HepG2 (cell line): ENCODE data around the gene MYO5B. TPM values are rescaled to one million over a fixed set of nuclear protein-coding genes. Genes with fewer than 3 reads are reported as not detected.

Experiments used
- ARID2 ChIP-seq: sonication (generic); formaldehyde crosslinking; IDR thresholded peaks from 2 replicates; pipeline ENCODE4 v1.8.1; 2022; ENCODE audit warnings: mild to moderate bottlenecking, missing genetic modification reagents, borderline replicate concordance
- FOSL2 ChIP-seq: sonication (generic); formaldehyde crosslinking; IDR thresholded peaks from 2 replicates; pipeline ENCODE4 v1.4.0; 2020; ENCODE audit warnings: missing genetic modification reagents
- HNRNPLL ChIP-seq: fragments of 200-400 bp; formaldehyde crosslinking; IDR thresholded peaks from 2 replicates; pipeline ENCODE4 v1.6.1; 2017; ENCODE audit warnings: mild to moderate bottlenecking, low read depth, low read length; ENCODE audit not compliant: poor library complexity, severe bottlenecking
- HOXA3 ChIP-seq: sonication (generic); formaldehyde crosslinking; IDR thresholded peaks from 2 replicates; pipeline ENCODE4 v1.5.0; 2020; ENCODE audit warnings: missing genetic modification reagents
- MLLT10 ChIP-seq: sonication (generic); formaldehyde crosslinking; IDR thresholded peaks from 2 replicates; pipeline ENCODE4 v1.4.0; 2020; ENCODE audit warnings: missing genetic modification reagents
- SMAD1 ChIP-seq: sonication (generic); formaldehyde crosslinking; IDR thresholded peaks from 2 replicates; pipeline ENCODE4 v1.4.0; 2020; ENCODE audit warnings: missing genetic modification reagents, low read depth, mild to moderate bottlenecking, borderline replicate concordance
- TAF15 ChIP-seq: fragments of 200-400 bp; formaldehyde crosslinking; IDR thresholded peaks from one replicate; pipeline ENCODE4 v1.6.1; 2018; ENCODE audit warnings: mild to moderate bottlenecking, low read depth, low read length; ENCODE audit not compliant: poor library complexity, severe bottlenecking
- ZBTB3 ChIP-seq: sonication (generic); formaldehyde crosslinking; IDR thresholded peaks from 2 replicates; pipeline ENCODE4 v1.4.0; 2020; ENCODE audit warnings: low read depth, mild to moderate bottlenecking, moderate library complexity, missing genetic modification reagents, borderline replicate concordance
- ZFP36 ChIP-seq: fragments of 150-350 bp; IDR thresholded peaks from 2 replicates; pipeline ENCODE4 v1.6.1; 2018; ENCODE audit warnings: borderline replicate concordance, low read length, low read depth; ENCODE audit not compliant: partially characterized antibody
- ZNF12 ChIP-seq: sonication (generic); formaldehyde crosslinking; IDR thresholded peaks from 2 replicates; pipeline ENCODE4 v1.5.0; 2020; ENCODE audit warnings: missing genetic modification reagents
- ZNF20 ChIP-seq: sonication (generic); formaldehyde crosslinking; IDR thresholded peaks from 2 replicates; pipeline ENCODE4 v1.4.0; 2020; ENCODE audit warnings: mild to moderate bottlenecking, moderate library complexity, missing genetic modification reagents
- ZNF674 ChIP-seq: sonication (generic); formaldehyde crosslinking; IDR thresholded peaks from 2 replicates; pipeline ENCODE4 v1.5.0; 2020; ENCODE audit warnings: low read depth, mild to moderate bottlenecking, missing genetic modification reagents
- ZNF737 ChIP-seq: sonication (generic); formaldehyde crosslinking; IDR thresholded peaks from 2 replicates; pipeline ENCODE4 v1.5.0; 2020; ENCODE audit warnings: missing genetic modification reagents, mild to moderate bottlenecking, borderline replicate concordance
- ZNF740 ChIP-seq: sonication (generic); formaldehyde crosslinking; IDR thresholded peaks from 2 replicates; pipeline ENCODE4 v1.4.0; 2020; ENCODE audit warnings: missing genetic modification reagents
- ZNF746 ChIP-seq: sonication (generic); formaldehyde crosslinking; IDR thresholded peaks from 2 replicates; pipeline ENCODE4 v1.8.0; 2022; ENCODE audit warnings: mild to moderate bottlenecking, missing genetic modification reagents
- ZNF839 ChIP-seq: sonication (generic); formaldehyde crosslinking; IDR thresholded peaks from 2 replicates; pipeline ENCODE4 v1.4.0; 2020; ENCODE audit warnings: missing genetic modification reagents, mild to moderate bottlenecking, borderline replicate concordance
- polyA plus RNA-seq, 8 experiments: library from polyadenylated mRNA; depleted of rRNA in 3 of 8; stranded (reverse) in 7 of 8; unstranded in 1 of 8; fragments of >200 nt; fragmentation: Illumina TruSeq in 4 of 8; extraction: Trizol in 4 of 8; gene quantifications; 2 replicates each; pipeline versions ENCODE4 v1.2.1 to v1.2.3, GENCODE V29; 2011 to 2016; ENCODE audit warnings: low read depth in 4 of 8, missing spikeins in 1 of 8, mixed read lengths in 1 of 8; ENCODE audit not compliant: insufficient read depth in 1 of 8
- total RNA-seq, 5 experiments: library from RNA; depleted of rRNA; stranded (reverse); fragments of >200 nt; fragmentation: Illumina TruSeq; extraction: Trizol; gene quantifications; 2 replicates each; pipeline ENCODE4 v1.2.3, GENCODE V29; 2016; ENCODE audit warnings: low read depth in 1 of 5
- TF ChIP-seq, protein P1 (sequence below): sonication (generic); formaldehyde crosslinking; IDR thresholded peaks from 2 replicates; pipeline ENCODE4 v1.4.0; 2020; ENCODE audit warnings: missing genetic modification reagents
- TF ChIP-seq, protein P2 (sequence below): IDR thresholded peaks from 2 replicates; pipeline ENCODE4 v1.6.1; 2016
- TF ChIP-seq, protein P3 (sequence below): IDR thresholded peaks from 2 replicates; pipeline ENCODE4 v1.6.1; 2012; ENCODE audit warnings: inconsistent platforms
- TF ChIP-seq, protein P4 (sequence below): sonication (generic); formaldehyde crosslinking; IDR thresholded peaks from 2 replicates; pipeline ENCODE4 v1.8.0; 2022; ENCODE audit warnings: low read depth, missing genetic modification reagents

The MYO5B gene
- total and polyA plus RNA-seq, 2 of the 13 experiments (the other 11 are each of a cell fraction or from before 2014, with no cell fraction given): 13.1 to 24.0 TPM

GRCh38 chr18:49813319-49814146 is 381.4 kb downstream of the MYO5B start, which contains the start of gene ACAA2 (continued):
- 0 out of 2 replicates have a peak, but pooled peaks have one; percentile 22 for TF ChIP-seq ZNF20 (CRISPR knock-in tag)
- no peak for TF ChIP-seq ZNF746 (CRISPR knock-in tag)
- TF ChIP-seq HOXA3 (CRISPR knock-in tag): peak; percentile 44; the same call in 1 of the 2 replicates
- TF ChIP-seq, protein P1, sequence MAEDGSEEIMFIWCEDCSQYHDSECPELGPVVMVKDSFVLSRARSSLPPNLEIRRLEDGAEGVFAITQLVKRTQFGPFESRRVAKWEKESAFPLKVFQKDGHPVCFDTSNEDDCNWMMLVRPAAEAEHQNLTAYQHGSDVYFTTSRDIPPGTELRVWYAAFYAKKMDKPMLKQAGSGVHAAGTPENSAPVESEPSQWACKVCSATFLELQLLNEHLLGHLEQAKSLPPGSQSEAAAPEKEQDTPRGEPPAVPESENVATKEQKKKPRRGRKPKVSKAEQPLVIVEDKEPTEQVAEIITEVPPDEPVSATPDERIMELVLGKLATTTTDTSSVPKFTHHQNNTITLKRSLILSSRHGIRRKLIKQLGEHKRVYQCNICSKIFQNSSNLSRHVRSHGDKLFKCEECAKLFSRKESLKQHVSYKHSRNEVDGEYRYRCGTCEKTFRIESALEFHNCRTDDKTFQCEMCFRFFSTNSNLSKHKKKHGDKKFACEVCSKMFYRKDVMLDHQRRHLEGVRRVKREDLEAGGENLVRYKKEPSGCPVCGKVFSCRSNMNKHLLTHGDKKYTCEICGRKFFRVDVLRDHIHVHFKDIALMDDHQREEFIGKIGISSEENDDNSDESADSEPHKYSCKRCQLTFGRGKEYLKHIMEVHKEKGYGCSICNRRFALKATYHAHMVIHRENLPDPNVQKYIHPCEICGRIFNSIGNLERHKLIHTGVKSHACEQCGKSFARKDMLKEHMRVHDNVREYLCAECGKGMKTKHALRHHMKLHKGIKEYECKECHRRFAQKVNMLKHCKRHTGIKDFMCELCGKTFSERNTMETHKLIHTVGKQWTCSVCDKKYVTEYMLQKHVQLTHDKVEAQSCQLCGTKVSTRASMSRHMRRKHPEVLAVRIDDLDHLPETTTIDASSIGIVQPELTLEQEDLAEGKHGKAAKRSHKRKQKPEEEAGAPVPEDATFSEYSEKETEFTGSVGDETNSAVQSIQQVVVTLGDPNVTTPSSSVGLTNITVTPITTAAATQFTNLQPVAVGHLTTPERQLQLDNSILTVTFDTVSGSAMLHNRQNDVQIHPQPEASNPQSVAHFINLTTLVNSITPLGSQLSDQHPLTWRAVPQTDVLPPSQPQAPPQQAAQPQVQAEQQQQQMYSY (CRISPR knock-in tag): no peak
- TF ChIP-seq, protein P2, sequence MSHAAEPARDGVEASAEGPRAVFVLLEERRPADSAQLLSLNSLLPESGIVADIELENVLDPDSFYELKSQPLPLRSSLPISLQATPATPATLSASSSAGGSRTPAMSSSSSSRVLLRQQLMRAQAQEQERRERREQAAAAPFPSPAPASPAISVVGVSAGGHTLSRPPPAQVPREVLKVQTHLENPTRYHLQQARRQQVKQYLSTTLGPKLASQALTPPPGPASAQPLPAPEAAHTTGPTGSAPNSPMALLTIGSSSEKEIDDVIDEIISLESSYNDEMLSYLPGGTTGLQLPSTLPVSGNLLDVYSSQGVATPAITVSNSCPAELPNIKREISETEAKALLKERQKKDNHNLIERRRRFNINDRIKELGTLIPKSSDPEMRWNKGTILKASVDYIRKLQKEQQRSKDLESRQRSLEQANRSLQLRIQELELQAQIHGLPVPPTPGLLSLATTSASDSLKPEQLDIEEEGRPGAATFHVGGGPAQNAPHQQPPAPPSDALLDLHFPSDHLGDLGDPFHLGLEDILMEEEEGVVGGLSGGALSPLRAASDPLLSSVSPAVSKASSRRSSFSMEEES: 0 out of 2 replicates have a peak, but pooled peaks have one; percentile 0
- TF ChIP-seq, protein P3, sequence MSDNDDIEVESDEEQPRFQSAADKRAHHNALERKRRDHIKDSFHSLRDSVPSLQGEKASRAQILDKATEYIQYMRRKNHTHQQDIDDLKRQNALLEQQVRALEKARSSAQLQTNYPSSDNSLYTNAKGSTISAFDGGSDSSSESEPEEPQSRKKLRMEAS: 0 out of 2 replicates have a peak, but pooled peaks have one; percentile 18
- TF ChIP-seq, protein P4, sequence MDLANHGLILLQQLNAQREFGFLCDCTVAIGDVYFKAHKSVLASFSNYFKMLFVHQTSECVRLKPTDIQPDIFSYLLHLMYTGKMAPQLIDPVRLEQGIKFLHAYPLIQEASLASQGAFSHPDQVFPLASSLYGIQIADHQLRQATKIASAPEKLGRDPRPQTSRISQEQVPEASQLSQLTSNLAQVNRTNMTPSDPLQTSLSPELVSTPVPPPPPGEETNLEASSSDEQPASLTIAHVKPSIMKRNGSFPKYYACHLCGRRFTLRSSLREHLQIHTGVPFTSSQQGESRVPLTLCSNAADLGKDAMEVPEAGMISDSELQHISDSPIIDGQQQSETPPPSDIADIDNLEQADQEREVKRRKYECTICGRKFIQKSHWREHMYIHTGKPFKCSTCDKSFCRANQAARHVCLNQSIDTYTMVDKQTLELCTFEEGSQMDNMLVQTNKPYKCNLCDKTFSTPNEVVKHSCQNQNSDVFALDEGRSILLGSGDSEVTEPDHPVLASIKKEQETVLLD (CRISPR knock-in tag): no peak
- TF ChIP-seq ZNF674 (CRISPR knock-in tag): no peak
- peak; percentile 38; the same call in 1 of the 2 replicates for TF ChIP-seq SMAD1 (CRISPR knock-in tag)
- TF ChIP-seq ZBTB3: no peak
- 0 out of 2 replicates have a peak, but pooled peaks have one; percentile 22 for TF ChIP-seq FOSL2 (CRISPR knock-in tag)
- no peak for TF ChIP-seq MLLT10 (CRISPR knock-in tag)
- TF ChIP-seq ZFP36: no peak
- TF ChIP-seq ZNF740: no peak
- no peak for TF ChIP-seq ZNF839 (CRISPR knock-in tag)
- TF ChIP-seq TAF15: no peak
- TF ChIP-seq ARID2: 0 out of 2 replicates have a peak, but pooled peaks have one; percentile 51
- TF ChIP-seq ZNF12: no peak
- peak; percentile 88 for TF ChIP-seq HNRNPLL
- TF ChIP-seq ZNF737 (CRISPR knock-in tag): peak; percentile 80; the same call in 1 of the 2 replicates
